ENCODE results near the gene TBC1D5. TPM values are rescaled to one million over a fixed set of nuclear protein-coding genes. Genes with fewer than 3 reads are reported as not detected.

Gene TBC1D5
- total and polyA plus RNA-seq, 2 of the 4 experiments (the other 2 are of a cell fraction) = 16.4 to 57.0 TPM

DNA sequence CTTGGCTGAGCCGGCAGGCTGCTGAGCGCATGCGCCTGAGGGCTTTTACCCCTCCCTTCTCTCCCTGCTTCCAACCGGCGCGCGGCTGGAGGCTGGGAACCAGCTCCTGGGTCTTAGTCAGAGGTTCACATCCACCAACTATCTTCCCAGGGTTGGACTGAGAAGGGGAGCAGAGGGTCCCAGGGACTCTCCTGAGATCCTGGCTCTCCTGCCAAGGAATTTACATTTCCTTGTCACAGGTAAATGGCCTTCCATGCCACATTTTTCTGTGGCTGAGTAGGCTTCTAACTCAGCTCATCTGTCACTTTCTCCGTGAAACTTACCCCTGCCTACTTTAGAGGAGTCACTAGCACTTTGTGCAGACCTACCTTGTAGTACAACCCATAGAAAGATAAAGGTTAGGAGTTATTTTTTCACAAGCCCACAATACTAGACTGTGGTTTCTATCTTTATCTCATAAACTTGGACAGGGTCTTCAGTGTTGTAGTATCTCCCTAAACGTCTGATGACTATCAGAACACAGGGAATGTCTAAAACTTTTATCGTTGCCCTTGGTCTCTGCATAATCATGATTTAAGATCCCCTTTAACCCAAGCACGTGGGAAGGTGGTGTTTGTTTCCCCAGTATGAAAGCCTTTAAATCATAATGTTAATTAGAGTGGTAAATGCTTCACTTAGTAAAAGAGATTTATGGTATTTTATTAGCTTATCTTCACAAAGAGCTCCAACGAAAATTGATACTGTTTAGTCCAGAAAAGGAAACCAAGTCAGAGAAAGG is 638 bp upstream of the TBC1D5 start:
- dilution Hi-C loops (cut with HindIII; ENCODE audit: low sequenced_read_pairs, unreplicated experiment) = no loop called here
- H3K4me2 ChIP-seq (ENCODE audit: low read depth, low read length) = peak overlapping the region; percentile 80
- no peak overlapping the region; the same call in 1 of the 2 replicates for H2BK120ac ChIP-seq (ENCODE audit: low read depth, low read length)
- no peak overlapping the region for H2BK15ac ChIP-seq (ENCODE audit: low read depth, low read length)
- H3K23ac ChIP-seq (ENCODE audit: low read depth, low read length) = peak overlapping the region; percentile 25
- peaks cover 4% of the 10 kb centered on the region for H3K4me1 ChIP-seq (ENCODE audit: control insufficient read depth, insufficient read depth, low read length)
- ChIA-PET POLR2A (ENCODE audit: unreplicated experiment) (interaction anchor here (0.6 kb wide), 1 partner anchor 72 kb away, joined by 7 read pairs; no protein-coding TSS in a partner anchor), CTCF (no interaction called here)
- no peak overlapping the region for H4K5ac ChIP-seq (ENCODE audit: low read depth, low read length)
- intact Hi-C loops (cut with micrococcal nuclease) = loop anchor here (2.0 to 10.0 kb wide), 4 partner anchors 98 to 488 kb away; no protein-coding TSS in a partner anchor
- peak overlapping the region; percentile 90; the same call in 1 of the 2 replicates for H3K56ac ChIP-seq (ENCODE audit: extremely low read depth, insufficient read depth, low read length)
- H3K9me1 ChIP-seq (ENCODE audit: insufficient read depth, low read length) = no peaks in the 10 kb centered on the region
- H4K20me1 ChIP-seq (ENCODE audit: insufficient read depth, low read length) = no peaks in the 10 kb centered on the region
- H4K8ac ChIP-seq (ENCODE audit: low read depth in 2 of 2, low read length in 2 of 2) = peak overlapping the region; percentile 77 to 80; a peak in 3 of 4 replicates
- H3K27me3 ChIP-seq (ENCODE audit: control insufficient read depth, insufficient read depth, low read length) = no peaks in the 10 kb centered on the region
- peak overlapping the region; percentile 50; the same call in 1 of the 2 replicates for H3K4ac ChIP-seq (ENCODE audit: low read depth, low read length)
- H4K91ac ChIP-seq (ENCODE audit: insufficient read depth, low read depth, low read length) = no peak overlapping the region
- ATAC-seq (ENCODE audit: low read depth) (peak; percentile 1; the same call in 1 of the 2 replicates), DNase-seq (no peak)
- no peak for TF ChIP-seq BHLHE40 (IDR thresholded peaks at IDR 0.05; ENCODE audit: low read depth, low read length)
- 0 out of 2 replicates have a peak, but pooled peaks have one; percentile 87 for TF ChIP-seq MAZ (IDR thresholded peaks at IDR 0.05; ENCODE audit: borderline replicate concordance, low read depth, low read length)
- H2BK5ac ChIP-seq (ENCODE audit: low read depth, low read length, poor library complexity, severe bottlenecking) = no peak overlapping the region
- H2BK20ac ChIP-seq (ENCODE audit: low read depth, low read length) = no peak overlapping the region
- peak overlapping the region; percentile 72 for H3K4me3 ChIP-seq (ENCODE audit: insufficient read depth, low read depth, low read length)
- H3K18ac ChIP-seq (ENCODE audit: low read depth, low read length) = no peak overlapping the region
- H2AFZ ChIP-seq (replicated peaks; ENCODE audit: low read length, poor library complexity) = peak overlapping the region; percentile 98
- peaks cover 10 to 15% of the 10 kb centered on the region in 2 experiments for H3K79me1 ChIP-seq (ENCODE audit: low read depth in 1 of 2, low read length in 2 of 2)
- peak overlapping the region; percentile 82 for H3K9ac ChIP-seq (ENCODE audit: low read depth, low read length)
- in situ Hi-C loops (cut with MboI; ENCODE audit: low sequenced_read_pairs) = no loop called here
- no peak overlapping the region for H2AK5ac ChIP-seq (ENCODE audit: low read depth, low read length)
- peak overlapping the region; percentile 86 for H3K14ac ChIP-seq (replicated peaks; ENCODE audit: low read depth, low read length)
- H3K27ac ChIP-seq (ENCODE audit: insufficient read depth, low read length) = peak overlapping the region; percentile 46
- peak overlapping the region; percentile 15 for H2AK9ac ChIP-seq (replicated peaks; ENCODE audit: low read depth, low read length, poor library complexity)
- no TSS peak for BruUV-seq (replicated peaks)
- WGBS, 2 experiments (ENCODE audit: extremely low coverage in 2 of 2, insufficient read length in 1 of 2) = no CpG with 5 or more reads among the region's 12 CpGs
- H3K36me3 ChIP-seq (ENCODE audit: control insufficient read depth, insufficient read depth, low read length) = no peaks in the 10 kb centered on the region
- no peaks in the 10 kb centered on the region for H3K9me3 ChIP-seq (ENCODE audit: control insufficient read depth, insufficient read depth, low read length)

Data from IMR-90 (cell line).